Esophagus muscularis mucosa (tissue), 4 donors: ENCODE data around the gene FAM120AOS. TPM values are rescaled to one million over a fixed set of nuclear protein-coding genes. Genes with fewer than 3 reads are reported as not detected.
"Not testable (repeated sequence)": the region's sequence is repeated elsewhere in the genome, so short reads cannot be mapped to it uniquely, and the experiment has no call there.

Experiments used
- DNase-seq: peaks from one replicate; pipeline ENCODE4 v3.0.0-alpha.2; 2017; ENCODE audit errors: extremely low spot score
- H3K27ac ChIP-seq, 4 donors: fragments of 200-600 bp; sonication (generic); replicated peaks in 1 of 4; 1 replicate in 3 of 4; 2 replicates in 1 of 4; pipeline ENCODE4 v1.5.1; 2016 to 2019; ENCODE audit warnings: mild to moderate bottlenecking in 1 of 4
- H3K27me3 ChIP-seq, 4 donors: fragments of 200-600 bp; sonication (generic); one replicate each; pipeline versions ENCODE4 v1.5.1 to v1.6.0; 2016 to 2019
- H3K36me3 ChIP-seq, 4 donors: fragments of 200-600 bp; sonication (generic); one replicate each; pipeline ENCODE4 v1.5.1; 2016 to 2019
- H3K4me1 ChIP-seq, 4 donors: fragments of 200-600 bp; sonication (generic); one replicate each; pipeline ENCODE4 v1.5.1; 2016 to 2019
- H3K4me3 ChIP-seq, 4 donors: fragments of 200-600 bp; sonication (generic); 1 replicate in 2 of 4; 2 replicates in 2 of 4; pipeline ENCODE4 v1.5.1; 2016 to 2019; ENCODE audit warnings: mild to moderate bottlenecking in 4 of 4, moderate library complexity in 1 of 4
- H3K9me3 ChIP-seq, 4 donors: fragments of 200-600 bp; sonication (generic); 1 replicate in 3 of 4; 2 replicates in 1 of 4; pipeline ENCODE4 v1.5.1; 2016 to 2019
- CTCF ChIP-seq, 3 experiments: fragments of 200-600 bp in 2 of 3; fragments of 450-650 bp in 1 of 3; sonication (generic) in 2 of 3; IDR thresholded peaks; one replicate each; pipeline ENCODE4 v1.5.1; 2017 to 2019; ENCODE audit warnings: antibody characterized with exemption in 3 of 3, mild to moderate bottlenecking in 2 of 3, moderate library complexity in 1 of 3
- EP300 ChIP-seq: sonication (generic); formaldehyde crosslinking; IDR thresholded peaks from one replicate; pipeline ENCODE4 v1.6.1; 2017; ENCODE audit warnings: antibody characterized with exemption
- POLR2A ChIP-seq: fragments of 450-650 bp; IDR thresholded peaks from one replicate; pipeline ENCODE4 v1.6.1; 2017; ENCODE audit warnings: antibody characterized with exemption, moderate library complexity, mild to moderate bottlenecking, low read depth
- POLR2AphosphoS5 ChIP-seq, 2 donors: sonication (generic); formaldehyde crosslinking; IDR thresholded peaks; one replicate each; pipeline ENCODE4 v1.6.1; 2017; ENCODE audit warnings: antibody characterized with exemption in 2 of 2
- WGBS: methylation state at CpG from one replicate; pipeline ENCODE4 v1.1.5; 2018; 5-methylcytosine and 5-hydroxymethylcytosine counted together
- intact Hi-C: fragments of 100-400 bp; cut with DNase I; formaldehyde crosslinking; loops from one replicate; pipeline ENCODE4 v1.15.1; 2023
- total RNA-seq, 4 donors: library from RNA; depleted of rRNA; stranded (reverse); fragments of >200 nt; gene quantifications; one replicate each; pipeline versions ENCODE4 v1.1.0 to v1.2.1, GENCODE V29; 2016

FAM120AOS gene
- total RNA-seq, 4 donors from 2014 or later = 51.7 to 63.6 (median 55.3) TPM

- peaks cover 12 to 22% (median 18%) of the 10 kb centered on the region in 4 donors for H3K4me1 ChIP-seq
- intact Hi-C loops = no loop called here
- H3K36me3 ChIP-seq = peaks cover 22 to 44% (median 36%) of the 10 kb centered on the region in 4 donors
- no peak overlapping the region for H3K4me3 ChIP-seq
- no peaks in the 10 kb centered on the region for H3K27me3 ChIP-seq
- no peaks in the 10 kb centered on the region for H3K9me3 ChIP-seq
- no peak for DNase-seq
- no peak for TF ChIP-seq CTCF (IDR thresholded peaks at IDR 0.05)
- no peak for TF ChIP-seq EP300
- no peak for TF ChIP-seq POLR2A
- no peak for TF ChIP-seq POLR2AphosphoS5 (IDR thresholded peaks at IDR 0.05)
- H3K27ac ChIP-seq = no peak overlapping the region
- 79% methylated on average over 3 of the region's 3 CpGs for WGBS
Measured at GRCh38 chr9:93446073-93446472, 7.3 kb downstream of the FAM120AOS start.

- no peaks in the 10 kb centered on the region for H3K9me3 ChIP-seq
- H3K27me3 ChIP-seq = no peaks in the 10 kb centered on the region
- TF ChIP-seq POLR2AphosphoS5 (IDR thresholded peaks at IDR 0.05) (no peak), POLR2A (no peak), EP300 (no peak), CTCF (IDR thresholded peaks at IDR 0.05) (no peak)
- DNase-seq = no peak
- intact Hi-C loops = no loop called here
- no peak overlapping the region for H3K4me3 ChIP-seq
- no peak overlapping the region for H3K27ac ChIP-seq
- H3K4me1 ChIP-seq = no peaks in the 10 kb centered on the region
- WGBS = 94% methylated on average over 8 of the region's 8 CpGs
- peaks cover 0 to 6% (median 4%) of the 10 kb centered on the region in 4 donors for H3K36me3 ChIP-seq
Measured at GRCh38 chr9:93440896-93441580, 12.3 kb downstream of the FAM120AOS start.

GRCh38 chr9:93439301-93439700 is 14.1 kb downstream of the FAM120AOS start:
- H3K9me3 ChIP-seq, H3K4me3 ChIP-seq, intact Hi-C loops, H3K27ac ChIP-seq, H3K36me3 ChIP-seq, H3K27me3 ChIP-seq, DNase-seq, H3K4me1 ChIP-seq: not testable (repeated sequence)
- 97% methylated on average over 6 of the region's 6 CpGs for whole genome bisulfite sequencing

- H3K27me3 ChIP-seq = no peaks in the 10 kb centered on the region
- no peak overlapping the region for H3K4me3 ChIP-seq
- WGBS = 84% methylated on average over 2 of the region's 2 CpGs
- no peak for TF ChIP-seq CTCF (IDR thresholded peaks at IDR 0.05)
- TF ChIP-seq POLR2AphosphoS5 (IDR thresholded peaks at IDR 0.05) = no peak
- TF ChIP-seq EP300 = no peak
- no peak for TF ChIP-seq POLR2A
- H3K4me1 ChIP-seq = no peaks in the 10 kb centered on the region
- no peak for DNase-seq
- intact Hi-C loops = no loop called here
- no peaks in the 10 kb centered on the region for H3K9me3 ChIP-seq
- no peak overlapping the region for H3K27ac ChIP-seq
- H3K36me3 ChIP-seq = no peaks in the 10 kb centered on the region
Measured at GRCh38 chr9:93437996-93438395, 15.4 kb downstream of the FAM120AOS start.

- 97% methylated on average over 7 of the region's 7 CpGs for WGBS
- no peak for DNase-seq
- Histone ChIP-seq H3K4me3 (no peak overlapping the region), H3K36me3 (no peaks in the 10 kb centered on the region), H3K9me3 (no peaks in the 10 kb centered on the region), H3K27me3 (no peaks in the 10 kb centered on the region), H3K27ac (no peak overlapping the region), H3K4me1 (no peaks in the 10 kb centered on the region)
- intact Hi-C loops = no loop called here
- TF ChIP-seq POLR2A (no peak), POLR2AphosphoS5 (IDR thresholded peaks at IDR 0.05) (no peak)
Measured at GRCh38 chr9:93436655-93437407, 16.6 kb downstream of the FAM120AOS start.
